Heart left ventricle (tissue), 16 donors: ENCODE measurements around the gene UBR7. TPM values are rescaled to one million over a fixed set of nuclear protein-coding genes. Genes with fewer than 3 reads are reported as not detected.

Source experiments
- ATAC-seq, 4 donors: fragments of 200-7000 bp; cut with Tn5 transposase; one replicate each; pipeline ENCODE4 v1.9.1; 2020 to 2022; ENCODE audit warnings: moderate library complexity in 4 of 4, mild to moderate bottlenecking in 3 of 4, moderate number of reproducible peaks in 1 of 4
- DNase-seq, 5 donors: peaks; one replicate each; pipeline ENCODE4 v3.0.0-alpha.2; 2020
- H3K27ac ChIP-seq, 12 donors: fragments of 200-600 bp; sonication (generic) in 4 of 12; one replicate each; pipeline versions ENCODE4 v1.5.0 to v1.8.0; 2016 to 2022; ENCODE audit warnings: mild to moderate bottlenecking in 2 of 12
- H3K27me3 ChIP-seq, 9 donors: fragments of 200-600 bp; sonication (generic) in 2 of 9; one replicate each; pipeline versions ENCODE4 v1.5.1 to v1.8.0; 2016 to 2022; ENCODE audit warnings: mild to moderate bottlenecking in 3 of 9
- H3K36me3 ChIP-seq, 9 donors: fragments of 200-600 bp; sonication (generic) in 2 of 9; one replicate each; pipeline versions ENCODE4 v1.5.0 to v1.8.0; 2018 to 2022; ENCODE audit warnings: mild to moderate bottlenecking in 2 of 9
- H3K4me1 ChIP-seq, 12 donors: fragments of 200-600 bp; sonication (generic) in 4 of 12; one replicate each; pipeline versions ENCODE4 v1.5.0 to v1.8.0; 2016 to 2022; ENCODE audit warnings: mild to moderate bottlenecking in 3 of 12
- H3K4me3 ChIP-seq, 12 donors: fragments of 200-600 bp; sonication (generic) in 4 of 12; one replicate each; pipeline versions ENCODE4 v1.5.0 to v1.8.0; 2017 to 2022; ENCODE audit warnings: mild to moderate bottlenecking in 9 of 12, moderate library complexity in 4 of 12
- H3K9me3 ChIP-seq, 12 donors: fragments of 200-600 bp; sonication (generic) in 4 of 12; one replicate each; pipeline versions ENCODE4 v1.5.0 to v1.8.0; 2016 to 2022; ENCODE audit warnings: mild to moderate bottlenecking in 1 of 12
- POLR2A ChIP-seq, 2 donors: fragments of 450-650 bp; IDR thresholded peaks; one replicate each; pipeline ENCODE4 v1.6.1; 2017; ENCODE audit warnings: antibody characterized with exemption in 2 of 2, mild to moderate bottlenecking in 2 of 2, moderate library complexity in 2 of 2
- WGBS, 4 donors: extraction: QIAGEN DNeasy Blood & Tissue Kit in 2 of 4; methylation state at CpG; one replicate each; pipeline versions ENCODE4 v1.1.5 to v1.1.7; 2013 to 2018; 5-methylcytosine and 5-hydroxymethylcytosine counted together
- intact Hi-C, 10 donors: fragments of 100-400 bp; cut with DNase I; formaldehyde crosslinking; loops; one replicate each; pipeline versions ENCODE4 v1.11.1 to v1.14.2; 2022
- polyA plus RNA-seq, 2 donors: library from polyadenylated mRNA; stranded (reverse); fragments of 200-250 nt; gene quantifications; one replicate each; pipeline ENCODE4 v1.2.3, GENCODE V29; 2013
- total RNA-seq, 9 donors: library from RNA; depleted of rRNA in 2 of 9; stranded (reverse); fragments of >200 nt in 2 of 9; fragmentation: NEBNext Ultra II Directional in 3 of 9; extraction: Animal tissue kit (Norgen Biotek cat#: 25700) in 3 of 9; gene quantifications; one replicate each; pipeline versions ENCODE4 v1.1.0 to v1.2.4, GENCODE V29; 2016 to 2023
- TF ChIP-seq, protein P1 (sequence below), 12 donors: fragments of 200-600 bp; sonication (generic) in 4 of 12; IDR thresholded peaks; one replicate each; pipeline versions ENCODE4 v1.5.0 to v1.8.0; 2018 to 2022; ENCODE audit warnings: antibody characterized with exemption in 12 of 12, mild to moderate bottlenecking in 5 of 12
- donor health status: ischemic (EF 13 %, LVEDD 7.1; RV severe dilation, severe dysfunction).
- donor health status: healthy with polysubstance abuse.
- donor health status: DM: no; HTN: yes; CAD: no.
- donor health status: DM: no; HTN: no; CAD: no.
- donor health status: ischemic (EF 25% LVEDD 6.9; RV normal size, moderate dysfunction).
- donor health status: ischemic (EF 25% LVEDD 5.7; RV mildly dilated, moderate dysfunction).
- donor health status: healthy.
- donor health status: DM: yes; HTN: yes; CAD: no.
- donor health status: ischemic (EF 35%, LVEDD 5.7; RV mildly dilated, moderate dysfunction).
- donor health status: nonischemic (EF 11% LVEDD 7.7; RV severe dilation, severe dysfunction).
- donor health status: DM: yes; HTN: yes; CAD: no.
- donor health status: PGD.
- donor health status: ischemic (EF 29% LVEDD 5.4; RV normal size, mild dysfunction).
- donor health status: nonischemic (EF 23%, LVEDD 6.1; RV moderate dilation, normal function).

The UBR7 gene
- total and polyA plus RNA-seq, 11 donors: 9.4 to 39.6 (median 23.3) TPM

- intact Hi-C loops: no loop called here
- Histone ChIP-seq H3K4me3 (no peak overlapping the region), H3K36me3 (peaks cover 0 to 10% (median 5%) of the 10 kb centered on the region in 9 donors), H3K27me3 (no peaks in the 10 kb centered on the region), H3K27ac (no peak overlapping the region), H3K4me1 (peaks cover 0 to 27% (median 10%) of the 10 kb centered on the region in 12 donors), H3K9me3 (no peaks in the 10 kb centered on the region)
- 95 to 100% (median 99%) methylated on average over 1 of the region's 1 CpG for WGBS, 4 donors
- ATAC-seq: no peak
- DNase-seq: no peak
- no peak for TF ChIP-seq POLR2A (IDR thresholded peaks at IDR 0.05)
- TF ChIP-seq, protein P1, sequence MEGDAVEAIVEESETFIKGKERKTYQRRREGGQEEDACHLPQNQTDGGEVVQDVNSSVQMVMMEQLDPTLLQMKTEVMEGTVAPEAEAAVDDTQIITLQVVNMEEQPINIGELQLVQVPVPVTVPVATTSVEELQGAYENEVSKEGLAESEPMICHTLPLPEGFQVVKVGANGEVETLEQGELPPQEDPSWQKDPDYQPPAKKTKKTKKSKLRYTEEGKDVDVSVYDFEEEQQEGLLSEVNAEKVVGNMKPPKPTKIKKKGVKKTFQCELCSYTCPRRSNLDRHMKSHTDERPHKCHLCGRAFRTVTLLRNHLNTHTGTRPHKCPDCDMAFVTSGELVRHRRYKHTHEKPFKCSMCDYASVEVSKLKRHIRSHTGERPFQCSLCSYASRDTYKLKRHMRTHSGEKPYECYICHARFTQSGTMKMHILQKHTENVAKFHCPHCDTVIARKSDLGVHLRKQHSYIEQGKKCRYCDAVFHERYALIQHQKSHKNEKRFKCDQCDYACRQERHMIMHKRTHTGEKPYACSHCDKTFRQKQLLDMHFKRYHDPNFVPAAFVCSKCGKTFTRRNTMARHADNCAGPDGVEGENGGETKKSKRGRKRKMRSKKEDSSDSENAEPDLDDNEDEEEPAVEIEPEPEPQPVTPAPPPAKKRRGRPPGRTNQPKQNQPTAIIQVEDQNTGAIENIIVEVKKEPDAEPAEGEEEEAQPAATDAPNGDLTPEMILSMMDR (IDR thresholded peaks at IDR 0.05): no peak
Measured at GRCh38 chr14:93268406-93268805, 61.4 kb downstream of the UBR7 start.

DNA sequence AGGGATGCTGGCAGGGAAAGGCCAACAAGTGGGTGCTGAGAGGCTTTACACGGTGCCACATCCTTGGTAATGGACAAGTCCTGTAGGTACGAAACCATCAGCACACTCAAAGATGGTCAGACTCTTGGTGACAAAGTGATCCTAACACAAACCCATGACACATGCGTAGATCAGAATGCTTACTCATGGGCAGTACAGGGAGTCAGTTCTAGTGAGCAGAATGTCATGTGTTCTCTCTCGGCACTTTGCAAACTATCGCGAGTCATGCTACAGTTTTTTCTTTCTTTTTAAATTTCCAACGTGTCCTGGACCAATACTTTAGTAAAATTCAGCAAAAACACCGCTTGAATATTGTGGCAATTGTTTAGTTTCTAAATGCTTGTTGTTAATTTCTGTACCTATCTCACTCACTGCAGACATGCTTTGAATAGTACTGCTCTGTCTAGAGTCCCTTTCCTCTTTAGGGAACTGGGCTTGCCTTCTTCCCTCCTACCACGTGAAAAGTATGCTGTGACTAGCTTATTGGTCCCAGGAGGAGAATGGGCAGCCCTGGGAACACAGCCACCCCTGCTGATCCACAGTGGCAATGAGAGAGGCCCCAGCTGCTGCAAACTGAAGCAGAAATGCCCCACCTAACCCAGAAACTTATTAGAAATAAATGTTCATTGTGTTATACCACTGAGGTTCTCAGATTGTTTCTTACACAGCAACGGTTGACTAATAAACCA lies 62.4 kb downstream of the UBR7 start:
- Histone ChIP-seq H3K4me3 (no peak overlapping the region), H3K36me3 (peaks cover 0 to 7% (median 0%) of the 10 kb centered on the region in 9 donors), H3K4me1 (peaks cover 0 to 27% (median 10%) of the 10 kb centered on the region in 12 donors), H3K27ac (no peak overlapping the region), H3K27me3 (no peaks in the 10 kb centered on the region), H3K9me3 (no peaks in the 10 kb centered on the region)
- intact Hi-C loops: no loop called here
- TF ChIP-seq, protein P1 (IDR thresholded peaks at IDR 0.05): no peak
- TF ChIP-seq POLR2A (IDR thresholded peaks at IDR 0.05): no peak
- peak in 3 of 4 donors; percentile 64 to 72 (median 71) for ATAC-seq
- no peak for DNase-seq
- WGBS, 4 donors: 70 to 86% (median 83%) methylated on average over 10 of the region's 10 CpGs

- peaks cover 0 to 27% (median 10%) of the 10 kb centered on the region in 12 donors for H3K4me1 ChIP-seq
- H3K36me3 ChIP-seq: peaks cover 0 to 7% (median 0%) of the 10 kb centered on the region in 9 donors
- no peak for ATAC-seq
- intact Hi-C loops: no loop called here
- no peak overlapping the region for H3K4me3 ChIP-seq
- H3K9me3 ChIP-seq: no peaks in the 10 kb centered on the region
- DNase-seq: no peak
- H3K27me3 ChIP-seq: no peaks in the 10 kb centered on the region
- TF ChIP-seq, protein P1 (IDR thresholded peaks at IDR 0.05): no peak
- no peak for TF ChIP-seq POLR2A (IDR thresholded peaks at IDR 0.05)
- WGBS, 4 donors: 31 to 39% (median 35%) methylated on average over 6 of the region's 6 CpGs
- no peak overlapping the region for H3K27ac ChIP-seq
Measured at GRCh38 chr14:93271111-93271510, 64.1 kb downstream of the UBR7 start.

GRCh38 chr14:93274055-93274806 lies 67.2 kb downstream of the UBR7 start:
- intact Hi-C loops: no loop called here
- peaks cover 0 to 16% (median 3%) of the 10 kb centered on the region in 9 donors for H3K36me3 ChIP-seq
- no peaks in the 10 kb centered on the region for H3K27me3 ChIP-seq
- H3K4me1 ChIP-seq: peaks cover 0 to 27% (median 10%) of the 10 kb centered on the region in 12 donors
- ATAC-seq (no peak), DNase-seq (no peak)
- 90 to 96% (median 94%) methylated on average over 3 of the region's 3 CpGs for WGBS, 4 donors
- TF ChIP-seq, protein P1 (IDR thresholded peaks at IDR 0.05): no peak
- TF ChIP-seq POLR2A (IDR thresholded peaks at IDR 0.05): no peak
- H3K4me3 ChIP-seq: no peak overlapping the region
- no peaks in the 10 kb centered on the region for H3K9me3 ChIP-seq
- no peak overlapping the region for H3K27ac ChIP-seq
